ENCODE results near the gene COTL1. TPM values are rescaled to one million over a fixed set of nuclear protein-coding genes. Genes with fewer than 3 reads are reported as not detected.
A peak's percentile ranks its signal among the peaks of the same experiment; 100 is the strongest.
"Not testable (repeated sequence)": the region's sequence is repeated elsewhere in the genome, so short reads cannot be mapped to it uniquely, and the experiment has no call there.

The COTL1 gene
- total RNA-seq, 1 experiment from 2014 or later: 295 TPM

DNA sequence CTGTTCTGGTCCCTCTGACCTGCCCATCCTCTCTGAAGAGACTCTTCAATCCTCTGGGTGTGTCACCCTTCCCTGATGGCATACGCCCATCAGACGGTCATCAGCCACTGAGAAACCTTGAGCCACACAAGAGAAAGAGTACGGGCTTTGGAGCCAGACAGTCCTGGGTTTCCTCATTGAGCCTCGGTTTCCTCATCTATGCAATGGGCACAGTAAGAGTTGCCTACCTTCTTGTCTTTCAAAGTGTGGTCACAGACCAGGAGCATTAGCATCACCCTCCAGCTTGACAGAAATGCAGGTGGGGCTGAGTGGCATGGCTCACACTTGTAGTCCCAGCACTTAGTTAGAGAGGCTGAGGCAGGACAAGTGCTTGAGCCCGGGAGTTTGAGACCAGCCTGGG, 87.3 kb downstream of the COTL1 start:
- DNase-seq (ENCODE audit: low spot score): no peak

DNA sequence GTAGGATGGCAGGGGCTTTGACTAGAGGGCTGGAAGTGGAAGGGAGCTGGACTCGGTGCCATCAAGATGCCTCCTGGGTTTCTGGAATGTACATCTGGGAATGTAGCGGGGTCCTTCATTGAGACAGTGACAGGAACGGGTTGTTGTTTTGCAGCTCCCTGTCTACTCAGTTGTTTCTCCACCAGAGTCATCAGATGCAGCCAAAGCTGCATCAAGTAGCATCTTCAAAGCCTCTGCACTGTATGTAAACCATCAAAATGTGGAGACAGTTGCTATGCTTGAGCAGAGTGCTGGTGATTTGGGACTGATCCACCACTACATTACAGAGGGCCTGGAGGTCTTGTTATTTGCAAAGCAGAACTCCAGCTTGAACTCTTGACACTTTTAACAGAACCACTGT, 88.3 kb downstream of the COTL1 start:
- DNase-seq (ENCODE audit: low spot score): no peak

DNA sequence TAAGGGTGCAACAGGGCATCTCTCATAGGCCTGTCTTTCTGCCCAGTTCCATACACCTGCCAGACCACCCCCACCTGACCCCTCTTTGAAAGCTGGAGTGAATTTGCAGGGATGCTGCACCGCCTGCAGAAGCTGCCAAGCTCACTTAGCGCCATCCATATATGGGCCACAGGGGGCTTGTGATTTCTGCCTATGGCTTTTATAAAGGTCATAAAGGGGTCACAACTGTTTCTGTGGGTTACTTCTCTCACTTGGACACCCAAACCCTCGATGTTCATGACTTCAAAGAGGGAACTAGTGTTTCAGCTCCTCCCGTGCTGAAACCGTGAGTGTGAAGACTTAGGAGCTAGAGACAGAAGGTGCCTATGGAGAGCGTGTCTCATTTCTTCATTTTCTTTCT, 89.6 kb downstream of the COTL1 start:
- no peak for DNase-seq (ENCODE audit: low spot score)

DNA sequence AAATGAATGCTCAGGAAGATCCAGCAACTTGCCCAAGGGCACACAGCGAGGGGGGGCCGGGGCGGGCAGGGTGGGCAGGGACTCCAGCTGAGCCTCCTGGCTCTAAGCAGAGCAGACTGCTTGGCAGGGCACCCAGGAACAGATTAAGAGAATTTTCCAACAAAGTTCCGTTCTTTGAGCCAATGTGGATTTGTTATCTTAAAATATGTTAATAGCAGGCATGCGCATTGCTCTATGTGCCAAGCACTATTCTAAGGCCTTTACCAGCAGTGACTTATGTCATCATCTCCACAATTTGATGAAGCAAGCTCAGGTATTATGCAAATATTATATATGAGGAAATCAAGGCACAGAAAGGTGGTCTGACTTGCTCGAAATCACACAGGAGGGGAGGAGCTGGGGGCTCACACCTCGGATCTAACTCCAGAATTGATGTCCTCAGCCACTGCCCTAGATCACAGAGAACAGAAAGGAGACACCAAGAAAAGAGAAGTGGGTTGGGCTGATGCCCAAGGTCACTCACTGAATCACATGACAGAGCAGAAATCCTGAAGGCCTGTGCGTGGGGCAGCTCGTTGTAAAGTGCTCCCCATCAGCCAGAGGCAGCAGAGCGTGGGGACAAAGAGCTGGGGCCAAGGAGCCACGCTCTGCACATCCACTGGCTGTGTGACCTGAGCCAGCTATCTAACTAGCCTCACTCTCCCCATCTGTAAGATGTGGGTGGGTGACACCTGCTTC, 90.2 kb downstream of the COTL1 start:
- DNase-seq (ENCODE audit: low spot score): no peak

DNA sequence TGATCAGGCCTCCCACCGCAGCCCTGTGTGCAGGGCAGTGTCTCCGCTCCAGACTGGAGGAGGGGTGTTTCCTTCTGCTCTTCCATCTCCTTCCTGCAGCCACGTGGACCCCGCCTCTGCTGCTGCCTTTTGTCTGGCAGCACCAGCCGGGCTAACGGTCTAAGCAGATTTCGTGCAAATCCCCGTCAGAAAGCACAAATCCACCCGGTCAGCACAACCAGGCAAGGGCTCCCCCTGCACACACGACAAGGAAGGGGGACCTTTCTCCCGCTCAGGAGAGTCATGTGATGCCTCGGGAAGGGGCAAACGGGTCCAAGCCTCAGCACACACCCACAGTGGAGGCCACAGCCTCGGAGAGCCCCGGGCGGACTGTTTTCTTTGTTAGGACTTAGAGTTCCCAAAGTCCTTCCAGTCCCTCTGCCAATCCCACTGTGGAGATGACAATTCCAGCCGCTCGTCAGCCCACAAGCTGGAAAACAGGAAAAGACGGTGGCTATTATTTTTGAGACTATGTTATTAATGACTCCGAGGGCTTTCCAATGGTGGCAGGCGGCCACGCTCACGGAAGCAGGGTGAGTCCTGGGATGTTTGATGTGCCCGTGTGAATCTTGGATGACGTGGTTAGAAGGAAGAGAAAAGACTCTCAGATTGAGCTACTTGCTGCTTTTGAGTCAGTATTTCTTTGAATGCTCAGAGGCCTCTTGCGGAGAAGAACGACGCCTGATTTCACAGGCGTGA, 90.9 kb downstream of the COTL1 start:
- no peak for DNase-seq (ENCODE audit: low spot score)

DNA sequence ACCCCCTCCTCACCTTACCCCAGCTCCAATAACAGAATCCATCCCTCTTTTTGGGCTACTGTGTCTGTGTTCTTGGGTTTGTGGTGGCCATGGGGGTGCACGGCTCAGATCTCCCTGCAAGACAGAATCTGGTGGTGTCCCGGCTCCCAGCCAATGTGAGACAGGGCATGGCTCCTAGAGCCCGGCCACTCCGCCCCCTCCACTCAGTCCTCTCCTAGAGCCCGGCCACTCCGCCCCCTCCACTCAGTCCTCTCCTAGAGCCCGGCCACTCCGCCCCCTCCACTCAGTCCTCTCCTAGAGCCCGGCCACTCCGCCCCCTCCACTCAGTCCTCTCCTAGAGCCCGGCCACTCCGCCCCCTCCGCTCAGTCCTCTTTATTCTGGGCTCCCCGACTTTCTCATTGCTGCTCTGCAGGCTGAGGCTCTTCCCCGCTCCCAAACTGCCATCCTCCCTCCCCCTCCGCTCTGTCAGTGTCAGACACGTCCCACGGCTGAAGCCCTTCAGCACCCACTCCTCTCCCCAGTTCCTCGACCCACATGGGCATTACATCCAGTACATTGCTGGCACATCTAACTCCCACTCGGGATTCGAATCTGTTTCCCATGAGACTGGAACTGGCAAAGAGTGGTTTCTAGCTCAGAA, 92.8 kb downstream of the COTL1 start:
- DNase-seq (ENCODE audit: low spot score): not testable (repeated sequence)

DNA sequence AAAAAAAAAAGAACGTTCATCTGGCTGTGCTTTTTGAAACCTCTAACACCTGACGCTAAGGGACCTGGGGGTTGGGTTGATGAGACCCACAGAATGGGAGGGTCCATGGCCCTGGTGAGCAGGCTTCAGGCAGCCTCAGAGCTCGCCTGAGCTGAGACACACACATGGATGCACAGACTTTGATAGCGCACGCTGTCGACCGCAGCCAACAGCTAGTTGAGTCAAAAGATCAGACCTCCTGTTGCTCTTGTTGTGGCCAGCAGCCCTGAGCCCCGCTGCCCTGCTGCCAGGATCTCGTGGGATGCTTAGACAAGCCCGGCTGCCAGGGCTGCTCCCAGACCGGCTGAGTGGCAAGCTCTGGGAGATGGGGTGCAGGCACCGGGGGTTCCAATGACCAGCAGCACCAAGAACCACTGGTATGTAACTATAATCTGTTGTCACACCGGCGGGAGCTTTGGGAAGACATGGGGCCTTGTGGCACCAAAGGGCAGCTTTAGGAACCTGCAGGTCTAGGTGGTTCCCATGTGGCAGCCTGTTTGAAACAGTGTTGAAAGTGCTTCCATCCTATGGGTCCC, 93.4 kb downstream of the COTL1 start:
- no peak for DNase-seq (ENCODE audit: low spot score)

DNA sequence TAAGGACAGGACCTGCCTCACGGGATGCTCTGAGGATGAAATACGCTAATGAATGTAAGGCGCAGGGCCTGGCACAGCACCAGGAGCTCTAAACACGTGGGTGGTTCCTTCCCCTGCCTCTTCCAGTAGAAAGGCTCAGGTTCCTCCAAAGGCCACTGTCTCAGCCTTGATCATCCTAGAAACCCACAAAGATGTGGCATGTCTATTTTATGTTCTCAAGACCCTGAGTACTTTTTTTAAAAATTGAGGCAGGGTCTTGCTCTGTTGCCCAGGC, 96.4 kb downstream of the COTL1 start:
- no peak for DNase-seq (ENCODE audit: low spot score)

DNA sequence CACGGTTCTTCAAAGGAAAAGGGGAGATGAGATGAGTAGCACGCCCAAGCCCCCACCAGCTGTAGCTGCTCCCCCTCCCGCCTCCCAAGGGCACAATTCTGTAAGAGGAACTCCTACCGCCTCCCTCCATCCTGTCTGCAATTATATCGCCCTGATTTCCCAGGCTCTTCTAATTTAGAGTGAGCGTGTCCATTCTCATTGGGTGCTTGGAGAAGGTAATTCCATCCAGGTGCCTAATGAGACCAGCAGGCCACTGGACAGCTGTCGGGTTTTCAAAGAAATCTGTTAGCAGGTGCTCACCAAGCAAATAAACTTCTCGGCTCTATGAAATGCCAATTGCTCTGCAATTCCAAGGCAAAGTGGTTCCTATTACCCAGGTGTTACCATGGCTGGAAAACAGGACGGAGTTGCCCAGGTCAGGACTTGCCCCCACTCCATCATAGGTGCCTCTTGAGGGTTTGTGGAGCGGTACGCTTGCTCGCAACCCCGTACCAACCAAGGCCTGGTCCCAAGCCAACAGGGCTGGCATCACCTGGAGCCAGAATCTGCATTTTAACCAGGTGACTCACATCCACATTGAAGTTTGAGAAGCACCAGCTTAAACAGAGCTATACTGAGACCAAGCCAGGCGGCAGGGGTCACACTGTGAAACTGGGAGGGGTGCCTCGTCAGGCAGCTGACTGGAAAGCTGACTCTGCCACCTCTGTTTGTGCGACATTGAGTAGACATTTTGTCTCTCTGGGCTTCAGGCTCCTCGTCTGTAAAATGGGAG, 97.0 kb downstream of the COTL1 start:
- no peak for DNase-seq (ENCODE audit: low spot score)

DNA sequence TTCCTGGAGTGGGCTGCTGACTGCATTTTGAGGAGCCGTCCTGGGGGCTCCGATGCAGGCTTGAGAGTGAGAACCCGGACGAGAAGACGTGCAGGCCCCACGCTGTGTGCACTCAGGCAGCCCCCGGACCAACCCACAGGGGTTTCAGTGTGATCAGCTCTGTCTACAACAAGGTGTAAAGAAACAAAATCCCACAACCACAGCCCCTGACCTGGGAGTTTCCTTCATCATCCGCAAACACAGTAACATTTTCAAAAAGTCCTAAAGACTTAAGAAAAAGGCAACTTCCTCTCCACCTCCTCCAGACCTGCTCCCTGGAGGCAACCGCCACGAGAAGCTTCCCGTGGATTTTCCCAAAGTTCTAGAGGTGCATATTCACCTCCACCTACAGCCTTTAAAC, 98.0 kb downstream of the COTL1 start:
- DNase-seq (ENCODE audit: low spot score): no peak

DNA sequence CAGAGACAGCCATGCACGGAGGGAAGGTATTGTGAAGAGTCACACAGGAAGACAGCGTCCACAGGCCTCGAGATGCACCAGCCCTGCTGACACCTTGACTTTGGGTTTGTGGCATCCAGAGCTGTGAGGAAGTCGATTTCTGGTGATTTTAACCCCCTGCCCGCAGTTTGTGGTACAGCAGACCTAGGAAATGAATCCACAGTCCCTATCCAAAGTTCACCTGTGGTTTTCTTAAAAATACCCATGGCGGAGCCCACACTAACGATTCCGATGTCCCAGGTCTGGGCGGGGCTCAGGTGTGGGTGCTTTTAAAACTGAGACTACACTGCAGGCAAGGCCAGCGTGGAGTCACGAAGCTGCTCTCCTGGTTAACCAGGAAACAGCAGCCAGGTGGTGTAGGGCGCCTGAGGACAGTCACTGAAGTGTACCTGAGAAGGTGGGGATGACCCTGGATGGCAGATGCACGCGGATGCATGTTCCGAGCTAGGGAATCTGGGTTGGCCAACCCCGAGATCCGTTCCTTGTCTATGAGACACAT, 99.0 kb downstream of the COTL1 start:
- no peak for DNase-seq (ENCODE audit: low spot score)

DNA sequence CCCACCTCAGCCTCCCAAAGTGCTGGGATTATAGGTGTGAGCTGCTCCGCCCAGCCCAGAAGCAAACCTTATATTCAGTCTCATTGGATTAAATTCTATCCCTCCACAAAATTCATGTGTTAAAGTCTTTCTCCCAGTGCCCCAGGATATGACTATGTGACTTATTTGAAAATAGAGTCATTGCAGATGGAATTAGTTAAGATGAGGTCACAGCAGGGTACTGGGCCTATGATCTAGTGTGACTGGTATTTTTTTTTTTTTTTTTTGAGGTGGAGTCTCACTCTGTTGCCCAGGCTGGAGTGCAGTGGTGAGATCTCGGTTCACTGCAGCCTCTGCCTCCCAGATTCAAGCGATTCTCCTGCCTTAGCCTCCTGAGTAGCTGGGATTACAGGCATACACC, 99.7 kb downstream of the COTL1 start:
- DNase-seq (ENCODE audit: low spot score): peak; percentile 82

DNA sequence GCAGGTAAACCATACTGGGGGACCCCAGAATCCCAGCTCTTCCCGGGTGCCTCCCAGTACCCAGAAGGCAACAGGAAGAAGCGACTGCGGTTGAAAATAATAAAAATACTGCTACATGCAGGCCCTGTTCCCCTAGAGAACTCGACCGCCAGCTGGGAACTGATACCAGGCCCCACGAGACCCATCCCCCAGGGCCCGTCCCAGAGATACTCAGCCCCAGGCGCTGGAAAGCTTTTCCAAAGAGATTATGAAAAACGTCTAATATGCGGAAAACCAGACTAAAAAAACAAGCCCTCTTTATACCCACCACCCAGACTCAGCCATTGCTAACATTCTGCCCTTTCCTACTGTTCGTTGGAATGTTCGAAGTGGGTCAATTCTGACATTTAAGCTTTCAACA, 100.5 kb downstream of the COTL1 start:
- DNase-seq (ENCODE audit: low spot score): no peak

Other genes starting within 250 kb of the COTL1 start
- gene ATP2C2, start 249.5 kb downstream of the COTL1 start, total RNA-seq (2014; rRNA removed; shearing (Covaris generic)): not detected in 2 replicates
- 21.0 and 28.4 TPM in 2 replicates for gene MEAK7, start 113.4 kb downstream of the COTL1 start, total RNA-seq (2014; rRNA removed; shearing (Covaris generic))
- 38.0 and 46.3 TPM in 2 replicates for gene KLHL36, start 30.4 kb upstream of the COTL1 start, total RNA-seq (2014; rRNA removed; shearing (Covaris generic))
- gene USP10, start 81.9 kb upstream of the COTL1 start, total RNA-seq (2014; rRNA removed; shearing (Covaris generic)): 76.5 and 106 TPM in 2 replicates
- 0.95 and 1.1 TPM in 2 replicates for gene CRISPLD2, start 201.9 kb upstream of the COTL1 start, total RNA-seq (2014; rRNA removed; shearing (Covaris generic))

All from A172 (cell line).